Epidermal melanocyte (primary cell): ENCODE measurements around the gene OXTR.

Experiments
- DNase-seq: peaks from one replicate; pipeline ENCODE4 v3.0.0; 2011; ENCODE audit warnings: low spot score; ENCODE audit not compliant: insufficient read length

OXTR gene

GRCh38 chr3:8712908-8713255 lies 56.5 kb downstream of the OXTR start:
- no peak for DNase-seq

GRCh38 chr3:8712045-8712907 lies 57.1 kb downstream of the OXTR start:
- DNase-seq: peak; percentile 52

- no peak for DNase-seq
These were observed 59.5 kb downstream of the OXTR start for GRCh38 chr3:8709801-8710507.

- DNase-seq: no peak
These were observed 60.1 kb downstream of the OXTR start for GRCh38 chr3:8709287-8709686.

GRCh38 chr3:8705575-8705974 lies 63.8 kb downstream of the OXTR start:
- DNase-seq: no peak

- DNase-seq: no peak
These were observed 66.9 kb downstream of the OXTR start for GRCh38 chr3:8702560-8702959.
